ENCODE data around the gene LY6G6F.

DNA sequence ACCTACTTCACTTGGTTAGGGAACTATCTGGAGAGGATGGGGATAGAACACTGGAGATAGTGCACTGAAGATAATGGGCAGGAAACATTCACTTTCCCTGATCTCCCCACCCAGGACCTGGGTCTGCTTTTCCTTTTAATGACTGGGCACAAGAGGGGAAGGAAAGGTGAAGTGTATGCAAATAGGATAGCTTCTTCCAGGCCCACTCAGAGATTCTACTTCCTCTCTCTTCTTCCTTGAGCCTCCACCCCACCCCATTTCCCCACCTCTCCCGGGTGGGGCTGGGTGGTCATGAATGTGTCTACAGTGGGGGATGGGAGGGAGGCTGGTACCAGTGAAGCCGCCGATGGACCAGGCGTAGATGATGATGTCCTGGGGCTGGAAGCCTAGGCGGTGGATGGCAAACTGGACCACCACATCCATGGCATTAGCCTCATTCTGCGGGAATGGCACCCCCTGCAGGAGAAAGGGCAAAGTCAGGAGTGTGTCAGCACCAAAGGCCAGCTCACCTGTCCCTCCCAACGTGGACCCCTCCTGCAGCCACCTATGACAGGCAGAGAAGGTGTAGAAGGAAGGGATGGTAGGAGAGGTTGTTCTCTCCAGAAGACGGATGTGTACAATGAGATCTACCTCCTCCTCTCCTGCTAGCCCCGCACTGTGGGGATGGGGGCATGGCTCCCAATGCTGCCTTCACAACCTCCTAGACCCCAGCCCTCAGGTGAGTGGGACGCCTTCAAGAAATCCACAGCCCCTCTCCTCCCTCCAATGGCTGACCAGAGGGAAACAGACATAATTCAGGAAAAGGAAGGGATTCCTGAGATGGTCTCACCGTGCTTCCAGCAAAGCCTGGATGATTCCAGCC is 17.2 kb upstream of the LY6G6F start:
- TF ChIP-seq POLR2AphosphoS5 (IDR thresholded peaks at IDR 0.05; ENCODE audit: low read depth, low read length) = no peak
- no peak for TF ChIP-seq SIN3A (IDR thresholded peaks at IDR 0.05; ENCODE audit: borderline replicate concordance, insufficient read depth, low read length)
